Loucy (cell line): ENCODE data around the gene TPRA1.

Experiments used
- EZH2phosphoT487 ChIP-seq: fragments of 200-600 bp; IDR thresholded peaks from 2 replicates; pipeline ENCODE4 v1.6.1; 2018; ENCODE audit warnings: antibody characterized with exemption, mild to moderate bottlenecking, moderate library complexity, borderline replicate concordance
- TF ChIP-seq, protein P1 (sequence below): fragments of 200-600 bp; sonication (generic); conservative IDR thresholded peaks from 2 replicates; pipeline ENCODE4 v1.5.1; 2014; ENCODE audit warnings: mild to moderate bottlenecking, antibody characterized with exemption, low read length

DNA sequence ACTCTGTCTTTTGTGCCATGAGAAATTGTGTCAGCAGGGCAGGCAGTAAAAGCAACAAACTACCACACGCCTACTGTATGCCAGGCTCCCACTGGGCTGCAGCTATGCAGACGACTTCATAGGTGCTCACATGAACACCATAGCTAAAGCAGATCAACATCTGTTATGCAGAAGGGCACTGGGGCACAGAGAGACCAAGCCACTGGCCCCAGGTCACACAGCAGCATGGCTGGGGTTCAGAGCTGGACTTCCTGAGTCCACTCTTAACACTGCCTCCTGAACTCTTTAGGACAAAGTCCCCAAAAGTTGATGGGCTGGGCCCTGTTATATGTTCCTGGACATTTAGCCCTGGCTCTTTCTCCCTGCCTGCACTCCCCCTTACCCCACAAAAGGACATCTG is 12.4 kb downstream of the TPRA1 start:
- TF ChIP-seq, protein P1, sequence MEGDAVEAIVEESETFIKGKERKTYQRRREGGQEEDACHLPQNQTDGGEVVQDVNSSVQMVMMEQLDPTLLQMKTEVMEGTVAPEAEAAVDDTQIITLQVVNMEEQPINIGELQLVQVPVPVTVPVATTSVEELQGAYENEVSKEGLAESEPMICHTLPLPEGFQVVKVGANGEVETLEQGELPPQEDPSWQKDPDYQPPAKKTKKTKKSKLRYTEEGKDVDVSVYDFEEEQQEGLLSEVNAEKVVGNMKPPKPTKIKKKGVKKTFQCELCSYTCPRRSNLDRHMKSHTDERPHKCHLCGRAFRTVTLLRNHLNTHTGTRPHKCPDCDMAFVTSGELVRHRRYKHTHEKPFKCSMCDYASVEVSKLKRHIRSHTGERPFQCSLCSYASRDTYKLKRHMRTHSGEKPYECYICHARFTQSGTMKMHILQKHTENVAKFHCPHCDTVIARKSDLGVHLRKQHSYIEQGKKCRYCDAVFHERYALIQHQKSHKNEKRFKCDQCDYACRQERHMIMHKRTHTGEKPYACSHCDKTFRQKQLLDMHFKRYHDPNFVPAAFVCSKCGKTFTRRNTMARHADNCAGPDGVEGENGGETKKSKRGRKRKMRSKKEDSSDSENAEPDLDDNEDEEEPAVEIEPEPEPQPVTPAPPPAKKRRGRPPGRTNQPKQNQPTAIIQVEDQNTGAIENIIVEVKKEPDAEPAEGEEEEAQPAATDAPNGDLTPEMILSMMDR = no peak
- no peak for TF ChIP-seq EZH2phosphoT487
